Left ventricle myocardium superior (tissue), 1 donor: ENCODE results near the gene OS9. TPM values are rescaled to one million over a fixed set of nuclear protein-coding genes. Genes with fewer than 3 reads are reported as not detected.

Experiments used
- ATAC-seq: fragments of 200-7000 bp; cut with Tn5 transposase; one replicate; pipeline ENCODE4 v1.9.1; 2020; ENCODE audit warnings: mild to moderate bottlenecking, moderate library complexity
- DNase-seq: peaks from one replicate; pipeline ENCODE4 v3.0.0-alpha.2; 2020
- intact Hi-C: fragments of 100-400 bp; cut with micrococcal nuclease; formaldehyde crosslinking; loops from one replicate; pipeline ENCODE4 v1.11.0; 2022
- total RNA-seq: library from RNA; stranded (reverse); fragmentation: NEBNext Ultra II Directional; extraction: Animal tissue kit (Norgen Biotek cat#: 25700); gene quantifications from one replicate; pipeline ENCODE4 v1.2.1, GENCODE V29; 2021
- donor health status: DM: no; HTN: yes; CAD: no; lungs with severe emphysema.

Gene OS9
- total RNA-seq, 1 donor from 2014 or later = 104 TPM

DNA sequence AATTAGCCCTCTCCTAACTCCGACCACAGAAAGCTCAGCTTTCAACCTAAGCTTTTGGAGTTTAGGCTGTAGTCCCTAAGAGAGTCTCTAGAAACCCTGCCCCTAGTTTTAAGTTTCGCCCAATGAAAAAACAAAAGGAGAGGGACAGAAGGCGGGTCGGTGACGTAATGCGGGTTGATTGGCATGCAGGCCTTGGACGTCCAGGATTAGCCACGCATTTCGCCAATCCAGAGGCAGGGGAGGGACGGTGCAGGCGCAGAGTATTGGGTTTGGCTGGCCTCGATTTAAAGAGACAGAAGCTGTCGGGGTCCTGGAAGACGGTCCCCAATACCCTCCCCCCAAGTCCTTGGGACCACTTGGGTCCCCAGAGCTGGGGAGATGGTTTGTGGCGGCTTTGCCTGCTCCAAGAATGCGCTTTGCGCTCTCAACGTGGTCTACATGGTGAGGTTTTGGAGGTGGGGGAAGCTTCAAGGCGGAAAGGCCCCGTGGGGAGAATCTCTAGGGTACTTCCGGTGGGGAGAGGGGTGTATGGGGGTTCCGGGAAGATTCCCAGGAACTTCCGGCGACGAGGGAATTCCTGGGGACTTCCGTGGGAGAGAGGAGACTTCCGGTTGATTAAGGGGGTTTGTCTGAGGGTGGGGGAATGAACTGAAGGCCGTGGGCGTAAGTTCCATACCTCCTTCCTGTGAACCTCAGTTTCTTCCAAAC, 51.0 kb downstream of the OS9 start, which contains the start of gene TSPAN31:
TSPAN31 (plus strand) TSS at position 263 of the 708 bp plus-strand sequence; CDS start at position 379, 116 bp downstream.
- peak; percentile 94 for ATAC-seq
- DNase-seq = peak; percentile 97
- intact Hi-C loops = no loop called here

GRCh38 chr12:57745485-57745881, 51.6 kb downstream of the OS9 start:
- intact Hi-C loops = no loop called here
- no peak for DNase-seq
- ATAC-seq = peak; percentile 2

- intact Hi-C loops = no loop called here
- no peak for DNase-seq
- ATAC-seq = no peak
These were observed 52.1 kb downstream of the OS9 start for GRCh38 chr12:57746025-57746424.

DNA sequence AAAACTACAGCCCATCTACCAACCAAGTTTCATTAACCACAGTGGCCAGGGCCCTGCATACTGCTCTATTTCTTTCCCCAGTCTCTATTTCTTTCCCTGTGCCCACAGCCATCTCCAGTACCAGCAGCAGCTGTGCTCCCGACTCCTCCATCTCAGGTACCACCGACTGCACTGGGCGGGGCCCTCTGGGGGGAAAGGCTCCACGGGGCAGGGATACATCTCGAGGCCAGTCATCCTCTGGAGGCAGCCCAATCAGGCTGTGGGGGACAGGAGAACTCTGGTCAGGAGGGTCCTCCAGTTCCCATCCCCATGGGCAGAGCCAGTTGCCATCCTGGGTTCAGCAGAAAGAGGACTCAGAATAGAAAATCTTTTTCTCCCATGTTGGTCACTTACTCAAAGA, 55.1 kb downstream of the OS9 start:
- ATAC-seq (no peak), DNase-seq (no peak)
- intact Hi-C loops = no loop called here

GRCh38 chr12:57750561-57751431, 56.9 kb downstream of the OS9 start:
- ATAC-seq (no peak), DNase-seq (no peak)
- intact Hi-C loops = no loop called here

- DNase-seq (no peak), ATAC-seq (no peak)
- intact Hi-C loops = no loop called here
These were observed 57.5 kb downstream of the OS9 start for GRCh38 chr12:57751432-57751787.

GRCh38 chr12:57751788-57752667, 58.1 kb downstream of the OS9 start, which contains the start of gene CDK4:
Gene CDK4 (minus strand): TSS chr12:57752310. CDS start chr12:57751717, 593 bp downstream.
- DNase-seq = peak; percentile 99
- peak; percentile 89 for ATAC-seq
- intact Hi-C loops = no loop called here

- DNase-seq (no peak), ATAC-seq (no peak)
- intact Hi-C loops = no loop called here
These were observed 58.7 kb downstream of the OS9 start for GRCh38 chr12:57752668-57753000.

DNA sequence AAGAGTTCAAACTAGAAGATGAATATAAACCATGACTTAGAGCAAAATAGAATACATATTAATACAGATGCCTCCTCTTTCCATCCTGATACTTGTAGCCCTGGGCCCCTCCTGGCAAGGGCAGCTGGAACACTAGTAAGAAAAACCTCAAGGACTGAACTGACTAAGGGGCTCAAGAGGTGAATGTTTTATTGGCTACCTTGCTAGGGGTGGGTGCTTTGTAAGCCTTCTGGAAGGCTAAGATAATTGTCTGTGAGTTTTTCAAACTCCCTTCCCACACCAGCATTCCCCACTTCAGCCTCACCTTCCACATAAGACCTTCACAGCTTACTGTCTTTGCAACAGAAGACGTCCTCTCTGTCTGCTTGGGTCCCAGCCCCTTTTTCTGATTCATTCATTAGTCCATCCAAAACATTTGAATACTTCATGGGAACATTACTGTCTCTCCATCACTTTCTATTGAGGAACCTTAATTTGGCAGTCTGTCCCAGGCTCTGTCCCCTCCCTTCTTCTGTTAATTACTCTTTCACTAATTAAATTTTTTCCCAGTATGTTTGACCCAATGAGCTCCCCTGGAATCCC, 59.9 kb downstream of the OS9 start:
- intact Hi-C loops = no loop called here
- DNase-seq (no peak), ATAC-seq (no peak)

- ATAC-seq (peak; percentile 5), DNase-seq (peak; percentile 71)
- intact Hi-C loops = no loop called here
These were observed 60.7 kb downstream of the OS9 start, which contains the start of gene MARCHF9 for GRCh38 chr12:57754411-57755193. Gene MARCHF9 (plus strand): TSS chr12:57755103. CDS start chr12:57755529, 426 bp downstream.

GRCh38 chr12:57755194-57755453, 61.2 kb downstream of the OS9 start:
- intact Hi-C loops = no loop called here

GRCh38 chr12:57755454-57756372, 61.8 kb downstream of the OS9 start:
- ATAC-seq (no peak), DNase-seq (peak; percentile 59)
- intact Hi-C loops = no loop called here

More at GRCh38 chr12:57755194-57755453, 61.2 kb downstream of the OS9 start:
- ATAC-seq (no peak), DNase-seq (no peak)

DNA sequence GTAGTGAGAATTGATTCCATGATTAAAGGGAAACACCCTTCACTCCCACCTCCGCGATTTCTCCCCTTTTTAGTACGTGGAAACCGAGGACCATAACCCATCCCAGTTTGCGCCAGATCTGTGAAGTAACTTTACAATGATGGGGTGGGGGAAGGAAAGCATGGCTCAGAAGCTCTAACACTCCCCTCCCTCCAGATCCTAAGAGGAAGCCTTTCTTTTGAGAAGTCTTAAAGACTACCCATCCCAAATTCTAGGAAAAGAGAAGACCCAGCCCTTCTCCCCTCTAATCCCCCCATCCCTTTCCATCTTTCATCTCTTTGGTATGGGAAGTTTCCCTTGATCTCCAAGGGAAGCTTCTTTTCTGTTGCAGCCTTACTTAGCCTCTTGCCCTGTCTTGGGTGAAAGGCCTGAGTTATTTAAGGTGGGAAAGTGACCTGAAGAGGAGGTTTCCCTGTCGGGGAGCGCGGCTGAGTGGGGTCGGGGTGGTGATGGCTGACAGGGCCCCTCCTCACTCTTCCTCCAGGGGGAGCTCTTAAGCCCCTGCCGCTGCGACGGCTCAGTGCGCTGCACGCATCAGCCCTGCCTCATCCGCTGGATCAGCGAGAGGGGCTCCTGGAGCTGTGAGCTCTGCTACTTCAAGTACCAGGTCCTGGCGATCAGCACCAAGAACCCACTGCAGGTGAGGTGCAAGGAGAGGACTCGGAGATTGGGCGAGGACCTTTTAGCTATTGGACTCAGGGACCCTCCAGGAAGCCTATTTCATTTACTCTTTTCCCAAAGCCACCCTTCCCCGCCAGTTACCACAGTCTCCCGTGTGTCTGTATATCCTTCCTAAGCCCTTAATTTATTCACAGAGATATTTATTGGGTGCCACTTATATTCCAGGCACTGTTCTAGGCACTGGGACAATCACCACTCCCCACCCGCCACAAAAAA, 62.7 kb downstream of the OS9 start:
- intact Hi-C loops = no loop called here
- DNase-seq = peak; percentile 58
- ATAC-seq = no peak

- ATAC-seq = no peak
- intact Hi-C loops = no loop called here
- no peak for DNase-seq
These were observed 63.8 kb downstream of the OS9 start for GRCh38 chr12:57757771-57758170.

DNA sequence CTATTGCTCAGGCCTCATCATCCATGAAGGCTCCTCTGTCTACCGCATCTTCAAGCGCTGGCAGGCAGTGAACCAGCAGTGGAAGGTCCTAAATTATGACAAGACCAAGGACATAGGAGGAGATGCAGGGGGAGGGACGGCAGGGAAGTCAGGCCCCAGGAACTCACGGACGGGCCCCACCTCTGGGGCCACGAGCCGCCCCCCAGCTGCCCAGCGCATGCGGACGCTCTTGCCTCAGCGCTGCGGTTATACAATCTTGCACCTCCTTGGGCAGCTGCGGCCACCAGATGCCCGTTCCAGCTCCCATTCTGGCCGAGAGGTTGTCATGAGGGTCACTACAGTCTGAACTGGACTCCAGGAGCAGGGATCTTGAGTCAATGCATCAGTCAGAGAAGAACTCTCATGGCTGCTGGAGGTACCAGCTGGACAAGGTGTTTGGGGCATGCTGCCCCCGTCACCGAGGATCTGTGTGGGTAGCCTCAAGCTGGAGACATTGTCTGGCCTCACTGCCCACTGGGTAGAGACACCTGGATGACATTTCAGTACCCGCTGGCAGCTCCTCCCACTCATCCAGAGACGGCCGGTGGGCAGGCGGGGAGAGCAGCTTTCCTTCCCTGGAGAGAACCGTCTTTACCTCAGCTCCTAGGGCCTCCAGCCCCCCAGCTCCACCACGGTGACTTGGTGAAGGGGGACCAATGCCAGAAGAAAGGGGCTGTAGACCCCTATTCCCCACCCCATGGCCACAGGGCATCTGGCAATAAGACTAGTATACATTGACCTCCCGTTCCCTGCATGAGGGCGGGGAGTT, 64.8 kb downstream of the OS9 start:
- intact Hi-C loops = no loop called here
- DNase-seq (no peak), ATAC-seq (no peak)
